HCT116 (cell line): ENCODE results near the gene ALDH5A1.

ENCODE experiments used
- CTCF ChIP-seq, 3 experiments: fragments of 200-600 bp in 1 of 3; sonication (generic) in 1 of 3; IDR thresholded peaks in 2 of 3; conservative IDR thresholded peaks in 1 of 3; 2 replicates each; pipeline ENCODE4 v1.5.1; 2012 to 2017; ENCODE audit warnings: low read depth in 2 of 3, low read length in 2 of 3, antibody characterized with exemption in 1 of 3, borderline replicate concordance in 1 of 3, control low read depth in 1 of 3, mild to moderate bottlenecking in 1 of 3, mixed read lengths in 1 of 3, mixed run types in 1 of 3, moderate library complexity in 1 of 3; ENCODE audit not compliant: insufficient read depth in 1 of 3
- POLR2A ChIP-seq: IDR thresholded peaks from 2 replicates; pipeline ENCODE4 v1.7.0; 2011; ENCODE audit warnings: borderline replicate concordance; ENCODE audit not compliant: insufficient read depth, insufficient read length; ENCODE audit errors: extremely low read depth

GRCh38 chr6:24571361-24571760 lies 76.6 kb downstream of the ALDH5A1 start:
- TF ChIP-seq POLR2A (no peak), CTCF (IDR thresholded peaks at IDR 0.05 in 2 of 3, conservative IDR thresholded peaks at IDR 0.05 in 1 of 3; ENCODE audit: borderline replicate concordance in 1 of 3, insufficient read depth in 1 of 3, low read depth in 2 of 3, low read length in 2 of 3) (no peak)
